Frontal cortex (tissue), 4 donors: Measurements from ENCODE around the gene DNAH9. TPM values are rescaled to one million over a fixed set of nuclear protein-coding genes. Genes with fewer than 3 reads are reported as not detected.
A peak's percentile ranks its signal among the peaks of the same experiment; 100 is the strongest.

Experiments
- DNase-seq, 2 donors: peaks; one replicate each; pipeline ENCODE4 v3.0.0; 2012; ENCODE audit warnings: low spot score in 2 of 2
- FAIRE-seq: peaks from 2 replicates; lab custom pipeline; 2012; peaks lifted over from hg19 to GRCh38; lab: Jason Lieb, UNC
- total RNA-seq: library from RNA; depleted of rRNA; stranded (reverse); fragments of >200 nt; gene quantifications from one replicate; pipeline ENCODE4 v1.2.3, GENCODE V29; 2014
- donor health status: control.
- donor health status: control.
- donor health status: control.

The DNAH9 gene
- total RNA-seq, 1 donor from 2014 or later = 0.82 TPM

GRCh38 chr17:11644265-11645212, 46.3 kb downstream of the DNAH9 start:
- FAIRE-seq = peak; percentile 76

DNA sequence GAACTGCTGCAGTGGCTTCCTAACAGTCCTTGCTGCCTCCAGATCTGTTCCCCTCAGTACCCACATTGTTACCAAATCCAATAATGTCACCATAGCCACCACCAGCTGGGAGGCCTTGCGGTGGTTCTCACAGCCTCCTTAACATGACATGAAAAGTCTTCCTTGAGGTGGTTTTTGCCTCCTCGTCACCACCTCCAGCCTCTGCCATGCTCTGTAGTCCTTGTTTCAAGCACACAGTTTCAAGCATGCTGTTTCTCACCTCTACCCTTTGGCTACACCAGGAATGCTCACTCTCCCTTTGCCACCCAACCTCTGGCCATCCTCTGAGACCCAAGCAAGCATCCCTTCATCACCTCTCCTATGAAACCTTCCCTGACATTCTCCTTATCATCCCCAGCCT, 47.2 kb downstream of the DNAH9 start:
- FAIRE-seq (no peak), DNase-seq (no peak)

More at GRCh38 chr17:11644265-11645212, 46.3 kb downstream of the DNAH9 start:
- DNase-seq = peak; percentile 13 to 67

- FAIRE-seq (no peak), DNase-seq (no peak)
Measured at GRCh38 chr17:11651089-11651488, 52.8 kb downstream of the DNAH9 start.

GRCh38 chr17:11668618-11669017, 70.3 kb downstream of the DNAH9 start:
- no peak for DNase-seq
- FAIRE-seq = no peak

GRCh38 chr17:11671126-11671525, 72.9 kb downstream of the DNAH9 start:
- no peak for DNase-seq
- FAIRE-seq = no peak

DNA sequence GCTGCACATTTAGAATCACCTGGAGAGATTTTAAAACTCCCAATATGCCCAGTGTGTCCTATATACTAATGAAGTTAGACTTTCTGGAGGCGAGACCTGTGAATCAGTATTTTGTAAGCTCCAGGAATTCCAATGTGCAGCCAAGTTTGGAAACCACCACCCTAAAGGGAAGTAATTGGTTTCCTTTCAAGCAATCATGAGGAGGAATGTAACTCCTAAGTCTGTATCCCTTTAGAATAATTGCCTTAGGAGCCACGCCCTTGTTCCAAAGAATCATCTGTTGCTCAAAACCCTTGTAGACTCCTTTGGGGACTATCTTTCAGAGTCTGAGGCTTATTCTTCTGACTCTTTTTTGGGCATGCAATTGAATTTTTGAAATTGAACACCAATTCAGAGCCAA, 84.4 kb downstream of the DNAH9 start:
- FAIRE-seq = no peak
- no peak for DNase-seq

DNA sequence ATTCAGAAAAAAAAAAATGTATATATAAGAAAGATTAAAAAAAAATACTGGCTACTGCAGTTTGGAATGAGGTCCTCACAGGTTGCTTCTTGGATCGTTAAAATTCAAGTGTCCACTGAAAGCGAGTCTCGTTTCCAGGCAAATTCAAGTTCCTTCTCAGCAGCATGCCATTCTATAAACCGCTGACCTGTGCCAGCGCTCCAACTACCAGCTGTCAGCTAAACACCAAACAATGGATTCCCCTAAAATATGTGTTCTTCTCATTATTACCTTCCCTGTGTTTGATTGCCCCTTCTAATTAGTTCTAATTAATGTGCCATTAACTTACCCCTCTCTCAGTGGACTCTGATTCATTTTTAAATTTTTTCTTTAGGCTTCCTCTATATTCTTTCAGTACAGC, 92.4 kb downstream of the DNAH9 start:
- FAIRE-seq (no peak), DNase-seq (no peak)

DNA sequence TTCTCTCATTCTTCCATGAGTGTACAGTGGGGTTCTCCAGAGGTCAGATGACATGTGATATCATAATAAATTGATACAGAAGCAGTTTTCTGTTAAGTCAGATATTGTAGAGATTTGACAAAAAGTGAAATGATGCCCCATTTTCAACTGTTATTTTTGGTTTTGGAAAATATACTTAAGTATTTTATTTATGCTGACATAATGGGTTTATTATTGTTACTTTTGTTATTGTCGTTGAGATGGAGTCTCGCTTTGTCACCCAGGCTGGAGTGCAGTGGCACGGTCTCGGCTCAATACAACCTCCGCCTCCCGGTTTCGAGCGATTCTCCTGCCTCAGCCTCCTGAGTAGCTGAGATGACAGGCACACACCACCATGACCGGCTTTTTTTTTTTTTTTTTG, 94.4 kb downstream of the DNAH9 start:
- FAIRE-seq = no peak
- no peak for DNase-seq

DNA sequence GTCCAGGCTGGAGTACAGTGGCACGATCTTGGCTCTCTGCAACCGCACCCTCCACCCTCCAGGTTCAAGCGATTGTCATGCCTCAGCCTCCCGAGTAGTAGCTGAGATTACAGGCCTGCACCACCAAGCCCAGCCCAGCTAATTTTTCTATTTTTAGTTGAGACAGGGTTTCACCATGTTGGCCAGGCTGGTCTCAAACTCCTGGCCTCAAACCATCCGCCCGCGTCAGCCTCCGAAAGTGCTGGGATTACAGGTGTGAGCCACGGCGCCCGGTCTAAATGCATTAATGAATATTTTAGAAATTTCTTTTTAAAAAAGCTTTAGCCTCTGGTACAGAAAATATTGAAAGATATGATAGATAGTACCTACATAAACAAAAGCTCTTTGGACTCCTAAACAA, 95.0 kb downstream of the DNAH9 start:
- FAIRE-seq = no peak
- DNase-seq = no peak

GRCh38 chr17:11700668-11701067, 102.4 kb downstream of the DNAH9 start:
- FAIRE-seq (no peak), DNase-seq (no peak)

DNA sequence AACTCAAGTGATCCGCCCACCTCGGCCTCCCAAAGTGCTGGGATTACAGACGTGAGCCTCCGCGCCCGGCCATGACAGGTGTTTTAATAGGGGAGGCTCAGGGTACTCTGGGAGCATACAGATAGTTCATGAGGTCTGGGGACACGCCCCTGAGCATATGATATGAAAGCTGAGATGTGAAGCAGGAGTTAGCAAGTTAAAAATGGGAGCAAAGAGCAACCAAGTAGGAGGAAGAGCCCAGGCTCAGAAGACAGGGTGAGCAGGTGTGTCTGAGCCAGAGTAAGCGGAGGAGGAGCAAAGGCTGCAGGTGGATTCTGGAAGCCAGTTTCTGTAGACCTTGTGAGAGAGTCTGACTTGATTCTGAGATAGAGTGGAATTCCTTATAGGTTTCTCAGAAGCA, 103.6 kb downstream of the DNAH9 start:
- FAIRE-seq (no peak), DNase-seq (no peak)

DNA sequence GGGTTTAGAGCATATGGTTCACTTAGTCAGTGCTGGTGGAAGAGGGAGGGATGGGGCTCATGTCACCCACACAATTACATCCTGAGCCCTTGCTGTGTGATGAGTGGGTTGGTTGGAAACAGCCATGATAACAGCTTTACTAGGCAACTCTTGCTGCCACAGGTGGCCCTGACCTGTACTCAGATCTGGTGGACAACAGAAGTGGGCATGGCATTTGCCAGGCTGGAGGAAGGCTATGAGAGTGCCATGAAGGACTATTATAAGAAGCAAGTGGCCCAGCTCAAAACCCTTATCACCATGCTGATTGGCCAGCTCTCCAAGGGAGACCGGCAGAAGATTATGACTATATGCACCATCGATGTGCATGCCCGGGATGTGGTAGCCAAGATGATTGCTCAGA, 105.8 kb downstream of the DNAH9 start:
- FAIRE-seq (no peak), DNase-seq (no peak)

DNA sequence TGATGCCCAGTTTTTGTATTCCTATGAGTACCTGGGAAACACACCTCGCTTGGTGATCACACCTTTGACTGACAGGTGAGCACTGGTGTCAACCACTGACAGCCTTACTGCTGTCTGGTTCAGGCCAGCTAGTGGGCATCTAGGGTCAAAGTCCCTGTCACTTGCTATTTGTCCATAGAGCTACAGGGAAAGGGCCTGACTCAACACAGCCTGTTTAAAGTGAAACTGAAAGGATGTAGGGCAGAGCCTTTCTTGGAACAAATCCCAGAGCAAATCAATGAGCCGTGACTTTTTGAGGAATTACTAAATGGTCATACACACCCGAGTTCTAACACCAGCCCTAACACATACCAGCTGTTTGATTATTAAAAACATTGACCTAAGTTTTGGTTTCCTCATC, 106.8 kb downstream of the DNAH9 start:
- no peak for DNase-seq
- no peak for FAIRE-seq

DNA sequence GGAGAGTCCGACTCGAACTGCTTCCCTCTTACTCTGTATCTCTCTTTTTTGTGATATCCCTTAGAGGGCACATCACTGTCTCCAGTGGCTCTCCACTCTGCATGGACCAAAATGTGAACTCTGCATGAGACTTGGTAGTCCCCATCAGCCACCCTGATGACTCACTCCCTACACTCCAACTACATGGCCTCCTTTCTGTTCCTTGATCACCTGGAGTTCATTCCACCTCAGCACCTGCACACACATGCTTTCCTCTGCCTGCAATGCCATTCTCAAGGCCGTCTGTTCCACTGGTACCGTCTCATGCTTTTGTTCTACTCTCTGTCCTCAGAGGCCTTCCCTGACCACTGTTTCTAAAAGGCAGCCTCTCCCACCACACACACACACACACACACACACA, 109.3 kb downstream of the DNAH9 start:
- FAIRE-seq (no peak), DNase-seq (no peak)

DNA sequence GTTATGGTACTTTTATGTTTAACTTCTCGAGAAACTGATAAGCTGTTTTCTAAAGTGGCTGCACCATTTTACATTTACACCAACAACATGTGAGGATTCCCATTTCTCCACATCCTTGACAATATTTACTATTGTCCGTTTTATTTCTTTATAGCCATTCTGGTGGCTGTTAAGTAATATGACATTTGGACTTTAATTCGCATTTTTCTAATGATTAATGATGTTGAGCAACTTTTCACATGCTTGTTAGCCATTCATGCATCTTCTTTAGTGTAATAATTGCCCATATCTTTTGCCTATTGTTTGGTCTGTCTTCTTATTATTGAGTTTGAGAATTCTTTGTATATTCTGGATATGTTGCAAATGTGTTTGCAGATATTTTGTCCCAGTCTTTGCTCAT, 114.2 kb downstream of the DNAH9 start:
- FAIRE-seq (no peak), DNase-seq (no peak)

DNA sequence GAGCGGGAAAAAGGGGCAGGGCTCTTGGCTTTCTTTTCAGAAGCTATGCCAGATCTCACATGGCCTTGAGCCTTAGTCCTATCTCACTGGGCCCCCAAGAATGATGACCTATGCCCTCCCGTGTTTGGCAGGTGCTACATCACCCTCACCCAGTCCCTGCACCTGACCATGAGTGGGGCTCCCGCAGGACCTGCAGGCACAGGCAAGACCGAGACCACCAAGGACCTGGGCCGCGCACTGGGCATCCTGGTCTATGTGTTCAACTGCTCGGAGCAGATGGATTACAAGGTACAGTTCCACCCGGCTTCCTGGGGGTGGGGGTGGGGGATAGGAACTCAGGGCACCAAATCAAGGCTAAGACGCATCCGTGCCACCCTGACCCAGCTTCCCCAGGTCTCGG, 120.9 kb downstream of the DNAH9 start:
- DNase-seq (no peak), FAIRE-seq (no peak)

GRCh38 chr17:11719856-11720255, 121.6 kb downstream of the DNAH9 start:
- DNase-seq (no peak), FAIRE-seq (no peak)

- no peak for FAIRE-seq
- no peak for DNase-seq
Measured at GRCh38 chr17:11720816-11721215, 122.5 kb downstream of the DNAH9 start.

- FAIRE-seq = no peak
- DNase-seq = no peak
Measured at GRCh38 chr17:11730747-11731146, 132.5 kb downstream of the DNAH9 start.

- no peak for FAIRE-seq
- DNase-seq = no peak
Measured at GRCh38 chr17:11736613-11737312, 138.5 kb downstream of the DNAH9 start.

DNA sequence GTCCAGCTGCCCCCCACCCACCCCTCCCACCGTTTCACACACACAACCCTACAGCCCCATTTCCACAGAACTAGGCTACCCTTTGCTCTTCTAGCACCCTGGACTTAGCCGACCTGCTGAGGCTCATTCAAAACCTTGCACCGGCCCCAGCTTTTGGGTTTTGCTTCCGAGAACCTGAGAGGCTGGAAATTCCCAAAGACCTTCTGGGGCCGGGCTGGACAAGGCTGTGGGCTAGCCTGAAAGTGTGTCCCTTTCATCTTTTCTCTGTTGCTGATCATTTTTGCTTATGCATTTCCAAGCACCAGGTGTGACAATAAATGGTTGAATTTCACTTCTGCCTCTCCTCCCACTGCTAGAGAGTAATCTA, 139.0 kb downstream of the DNAH9 start:
- no peak for DNase-seq
- FAIRE-seq = no peak
